H1 (cell line): Measurements from ENCODE around the gene HOXB4. TPM values are rescaled to one million over a fixed set of nuclear protein-coding genes. Genes with fewer than 3 reads are reported as not detected.
A peak's percentile ranks its signal among the peaks of the same experiment; 100 is the strongest.

Experiments used
- CTCF ChIA-PET: fragments of 300-600 bp; sonication (Branson Sonifier 250); formaldehyde crosslinking; loops from one replicate; lab custom pipeline; 2021; ENCODE audit not compliant: partially characterized antibody; lab: Charles Lee
- POLR2A ChIA-PET: fragments of 300-600 bp; sonication (Branson Sonifier 250); formaldehyde crosslinking; loops from one replicate; lab custom pipeline; 2021; ENCODE audit warnings: inconsistent platforms; ENCODE audit not compliant: partially characterized antibody; lab: Charles Lee
- DNase-seq, 2 experiments: peaks; one replicate each; pipeline versions ENCODE4 v3.0.0 to v3.0.0-alpha.2; 2010 to 2022; ENCODE audit warnings: low spot score in 2 of 2, low read depth in 1 of 2, mixed read lengths in 1 of 2
- FAIRE-seq: peaks from 2 replicates; lab custom pipeline; 2011; peaks lifted over from hg19 to GRCh38; lab: Jason Lieb, UNC
- H2AFZ ChIP-seq: 2 replicates; pipeline ENCODE4 v1.8.1; 2012; ENCODE audit warnings: low read length, inconsistent platforms
- H2AK5ac ChIP-seq: 2 replicates; pipeline ENCODE4 v1.6.1; 2013; ENCODE audit warnings: low read depth, low read length
- H2BK120ac ChIP-seq: replicated peaks from 2 replicates; pipeline ENCODE3; 2013; ENCODE audit warnings: low read depth, low read length, inconsistent platforms
- H2BK12ac ChIP-seq: 2 replicates; pipeline ENCODE4 v1.6.1; 2013; ENCODE audit warnings: low read depth, low read length
- H2BK15ac ChIP-seq: 2 replicates; pipeline ENCODE4 v1.6.1; 2013; ENCODE audit warnings: low read length
- H2BK20ac ChIP-seq: 2 replicates; pipeline ENCODE4 v1.6.1; 2013; ENCODE audit warnings: low read length
- H2BK5ac ChIP-seq: 2 replicates; pipeline ENCODE4 v1.6.1; 2013; ENCODE audit warnings: low read depth, low read length
- H3K14ac ChIP-seq: 2 replicates; pipeline ENCODE4 v1.6.1; 2013; ENCODE audit warnings: inconsistent platforms; ENCODE audit not compliant: insufficient read length
- H3K18ac ChIP-seq: 2 replicates; pipeline ENCODE4 v1.6.1; 2013; ENCODE audit warnings: low read length; ENCODE audit errors: extremely low read depth
- H3K23ac ChIP-seq: 2 replicates; pipeline ENCODE4 v1.6.1; 2013; ENCODE audit warnings: inconsistent platforms; ENCODE audit not compliant: insufficient read length
- H3K23me2 ChIP-seq: 2 replicates; pipeline ENCODE4 v1.6.1; 2013; ENCODE audit warnings: low read depth, low read length
- H3K27ac ChIP-seq: 2 replicates; pipeline ENCODE4 v1.6.1; 2011; ENCODE audit warnings: low read depth, low read length, inconsistent platforms
- H3K27me3 ChIP-seq, 4 experiments: replicated peaks in 1 of 4; 1 replicate in 1 of 4; 2 replicates in 3 of 4; pipeline versions ENCODE4 v1.6.1 to v1.8.1; 2011 to 2013; ENCODE audit warnings: low read length in 3 of 4, mild to moderate bottlenecking in 3 of 4, inconsistent platforms in 2 of 4, mixed read lengths in 2 of 4, moderate library complexity in 1 of 4; ENCODE audit not compliant: control insufficient read depth in 3 of 4, insufficient read depth in 3 of 4; ENCODE audit errors: extremely low read depth in 1 of 4
- H3K36me3 ChIP-seq, 4 experiments: 2 replicates each; pipeline versions ENCODE4 v1.6.1 to v1.8.1; 2011 to 2013; ENCODE audit warnings: mild to moderate bottlenecking in 4 of 4, low read length in 3 of 4, moderate library complexity in 2 of 4, control low read depth in 1 of 4, inconsistent platforms in 1 of 4; ENCODE audit not compliant: insufficient read depth in 4 of 4, control insufficient read depth in 2 of 4
- H3K4ac ChIP-seq: replicated peaks from 2 replicates; pipeline ENCODE3; 2013; ENCODE audit warnings: low read length, low read depth, mixed read lengths, inconsistent platforms; ENCODE audit not compliant: insufficient read length
- H3K4me1 ChIP-seq, 4 experiments: replicated peaks in 1 of 4; 1 replicate in 1 of 4; 2 replicates in 3 of 4; pipeline versions ENCODE4 v1.6.1 to v1.8.1; 2011 to 2013; ENCODE audit warnings: low read length in 3 of 4, inconsistent platforms in 2 of 4, mixed read lengths in 1 of 4; ENCODE audit not compliant: insufficient read depth in 4 of 4, control insufficient read depth in 3 of 4
- H3K4me2 ChIP-seq, 2 experiments: 2 replicates each; pipeline versions ENCODE4 v1.6.1 to v1.8.1; 2011 to 2013; ENCODE audit warnings: low read depth in 2 of 2, low read length in 2 of 2, control low read depth in 1 of 2, inconsistent platforms in 1 of 2, mild to moderate bottlenecking in 1 of 2; ENCODE audit not compliant: insufficient read depth in 1 of 2
- H3K4me3 ChIP-seq, 4 experiments: fragments of 200-600, 300-600 bp in 1 of 4; sonication (generic), shearing (Covaris generic), sonication (Bioruptor Twin) in 1 of 4; 2 replicates each; pipeline versions ENCODE4 v1.5.1 to v1.8.1; 2011 to 2016; ENCODE audit warnings: low read length in 4 of 4, low read depth in 3 of 4, control low read depth in 2 of 4, inconsistent platforms in 2 of 4, mild to moderate bottlenecking in 2 of 4, mixed read lengths in 1 of 4, moderate library complexity in 1 of 4; ENCODE audit not compliant: insufficient read depth in 2 of 4; ENCODE audit errors: extremely low read depth in 1 of 4
- H3K56ac ChIP-seq: replicated peaks from 2 replicates; pipeline ENCODE3; 2013; ENCODE audit warnings: low read depth, mild to moderate bottlenecking, mixed read lengths, low read length, inconsistent platforms; ENCODE audit not compliant: insufficient read length
- H3K79me1 ChIP-seq: 2 replicates; pipeline ENCODE4 v1.6.1; 2013; ENCODE audit warnings: low read depth, low read length, control low read depth
- H3K79me2 ChIP-seq, 2 experiments: 2 replicates each; pipeline versions ENCODE4 v1.6.1 to v1.8.1; 2012 to 2013; ENCODE audit warnings: low read length in 2 of 2, mild to moderate bottlenecking in 2 of 2, inconsistent platforms in 1 of 2; ENCODE audit not compliant: insufficient read depth in 2 of 2, control insufficient read depth in 1 of 2
- H3K9ac ChIP-seq, 4 experiments: replicated peaks in 1 of 4; 1 replicate in 1 of 4; 2 replicates in 3 of 4; pipeline versions ENCODE4 v1.6.1 to v1.8.1; 2011 to 2013; ENCODE audit warnings: low read depth in 3 of 4, low read length in 3 of 4, control low read depth in 2 of 4, mild to moderate bottlenecking in 2 of 4, moderate library complexity in 2 of 4, inconsistent platforms in 1 of 4; ENCODE audit errors: extremely low read depth in 1 of 4
- H3K9me3 ChIP-seq, 2 experiments: 2 replicates each; pipeline versions ENCODE4 v1.6.1 to v1.8.1; 2012 to 2013; ENCODE audit warnings: mild to moderate bottlenecking in 2 of 2, moderate library complexity in 2 of 2, control low read depth in 1 of 2, inconsistent platforms in 1 of 2, low read depth in 1 of 2, low read length in 1 of 2, mixed read lengths in 1 of 2; ENCODE audit not compliant: insufficient read depth in 2 of 2
- H4K20me1 ChIP-seq, 2 experiments: replicated peaks in 1 of 2; 2 replicates each; pipeline versions ENCODE3 to v1.8.1; 2011 to 2013; ENCODE audit warnings: inconsistent platforms in 2 of 2, low read length in 2 of 2, mild to moderate bottlenecking in 1 of 2; ENCODE audit not compliant: insufficient read depth in 2 of 2, control insufficient read depth in 1 of 2
- H4K5ac ChIP-seq: 2 replicates; pipeline ENCODE4 v1.6.1; 2013; ENCODE audit warnings: low read length, low read depth, mixed read lengths, inconsistent platforms; ENCODE audit not compliant: insufficient read length
- H4K8ac ChIP-seq: 2 replicates; pipeline ENCODE4 v1.8.0; 2013; ENCODE audit warnings: mild to moderate bottlenecking, moderate library complexity, low read length, inconsistent platforms; ENCODE audit not compliant: insufficient read depth; ENCODE audit errors: extremely low read depth
- H4K91ac ChIP-seq: replicated peaks from 2 replicates; pipeline ENCODE3; 2013; ENCODE audit warnings: low read length, mixed read lengths, inconsistent platforms; ENCODE audit not compliant: insufficient read length
- ASH2L ChIP-seq: fragments of 200-600, 300-600 bp; sonication (generic); IDR thresholded peaks from one replicate; pipeline ENCODE4 v1.7.1; 2017; ENCODE audit warnings: low read length
- EZH2 ChIP-seq: fragments of 200-600 bp; sonication (generic); IDR thresholded peaks from 2 replicates; pipeline ENCODE4 v1.7.1; 2012; ENCODE audit warnings: low read depth, mild to moderate bottlenecking, moderate library complexity, low read length, inconsistent platforms; ENCODE audit not compliant: severe bottlenecking
- NRF1 ChIP-seq: IDR thresholded peaks from 2 replicates; pipeline ENCODE4 v1.6.1; 2011; ENCODE audit warnings: mild to moderate bottlenecking, low read depth, low read length, improper control_type of control experiment
- RBBP5 ChIP-seq: IDR thresholded peaks from 2 replicates; pipeline ENCODE4 v1.7.1; 2012; ENCODE audit warnings: low read depth, mild to moderate bottlenecking, inconsistent platforms, low read length, moderate library complexity, borderline replicate concordance
- RNF2 ChIP-seq: fragments of 200-900, 300-1000 bp; sonication (generic); IDR thresholded peaks from 2 replicates; pipeline ENCODE4 v1.7.1; 2016; ENCODE audit warnings: borderline replicate concordance, low read depth, mild to moderate bottlenecking, antibody characterized with exemption, low read length; ENCODE audit not compliant: poor library complexity, severe bottlenecking; ENCODE audit errors: missing control alignments
- RXRA ChIP-seq: IDR thresholded peaks from 2 replicates; pipeline ENCODE4 v1.6.1; 2011; ENCODE audit warnings: low read depth, mild to moderate bottlenecking, low read length, moderate library complexity; ENCODE audit not compliant: insufficient read depth
- SAP30 ChIP-seq: fragments of 300-600 bp; sonication (generic); IDR thresholded peaks from 2 replicates; pipeline ENCODE4 v1.7.1; 2012; ENCODE audit warnings: low read length, moderate library complexity, mild to moderate bottlenecking, inconsistent platforms; ENCODE audit not compliant: insufficient read depth, insufficient replicate concordance
- SUZ12 ChIP-seq: fragments of 200-600 bp; sonication (generic); IDR thresholded peaks from 2 replicates; pipeline ENCODE4 v1.6.1; 2012; ENCODE audit warnings: mild to moderate bottlenecking, inconsistent platforms, low read length, moderate library complexity, mixed read lengths
- TEAD4 ChIP-seq: IDR thresholded peaks from 2 replicates; pipeline ENCODE4 v1.6.1; 2012; ENCODE audit warnings: low read depth, low read length, inconsistent platforms, mixed read lengths
- WGBS, 2 experiments: shearing (Covaris generic) in 1 of 2; methylation state at CpG; one replicate each; pipeline versions ENCODE4 v1.1.6 to v1.1.7; 2013 to 2015; ENCODE audit warnings: low lambda C conversion rate in 2 of 2, mixed read lengths in 2 of 2, inconsistent platforms in 1 of 2, low coverage in 1 of 2, missing lambda C conversion rate in 1 of 2; ENCODE audit not compliant: insufficient replicate concordance in 2 of 2, insufficient coverage in 1 of 2, insufficient read length in 1 of 2; ENCODE audit errors: extremely low coverage in 1 of 2, missing lambda C conversion rate in 1 of 2; 5-methylcytosine and 5-hydroxymethylcytosine counted together
- polyA plus RNA-seq, 7 experiments: library from polyadenylated mRNA; depleted of rRNA in 3 of 7; stranded (reverse) in 5 of 7; unstranded in 2 of 7; fragments of >200 nt in 5 of 7; fragments of 200-250 nt in 2 of 7; gene quantifications; 1 replicate in 5 of 7; 2 replicates in 1 of 7; 4 replicates in 1 of 7; pipeline versions ENCODE4 v1.2.1 to v1.2.3, GENCODE V29; 2011 to 2013; ENCODE audit warnings: missing spikeins in 2 of 7, mixed read lengths in 2 of 7
- total RNA-seq: library from RNA; stranded (reverse); fragmentation: NEBNext Ultra II Directional; extraction: Animal tissue kit (Norgen Biotek cat#: 25700); gene quantifications from 2 replicates; pipeline ENCODE4 v1.2.1, GENCODE V29; 2021

The HOXB4 gene
- total and polyA plus RNA-seq, 2 of the 8 experiments (the other 6 are each of a cell fraction or from before 2014, with no cell fraction given), result not detected

- Histone ChIP-seq H3K79me1 (no peaks in the 10 kb centered on the region), H2BK15ac (no peak overlapping the region), H4K8ac (no peak overlapping the region), H3K27ac (no peak overlapping the region), H3K36me3 (peaks cover 0 to 3% (median 0%) of the 10 kb centered on the region in 4 experiments; a peak in 1 of 8 replicates), H3K14ac (no peak overlapping the region), H2BK5ac (no peak overlapping the region), H3K23ac (no peak overlapping the region), H2BK12ac (no peak overlapping the region), H3K18ac (no peak overlapping the region), H3K56ac (no peak overlapping the region), H2AFZ (no peak overlapping the region), H2BK120ac (no peak overlapping the region), H3K9me3 (no peaks in the 10 kb centered on the region), H3K9ac (no peak overlapping the region), H3K79me2 (no peaks in the 10 kb centered on the region), H3K4me3 (no peak overlapping the region), H2AK5ac (no peak overlapping the region), H3K4me2 (no peak overlapping the region), H3K4me1 (peaks cover 0 to 3% (median 0%) of the 10 kb centered on the region in 4 experiments; a peak in 2 of 7 replicates)
- DNase-seq, result no peak
- TF ChIP-seq ASH2L (no peak), SUZ12 (peak; percentile 72; the same call in 1 of the 2 replicates), RXRA (no peak), SAP30 (no peak), EZH2 (peak; percentile 79), RNF2 (peak; percentile 76), RBBP5 (no peak), TEAD4 (0 out of 2 replicates have a peak, but pooled peaks have one; percentile 16), NRF1 (no peak)
- TF ChIP-seq, all 59 proteins: peak for 4
- no peak overlapping the region for H2BK20ac ChIP-seq
- H3K27me3 ChIP-seq, result peaks cover 97 to 100% (median 99%) of the 10 kb centered on the region in 4 experiments
- H4K5ac ChIP-seq, result no peak overlapping the region
- no peak overlapping the region for H4K91ac ChIP-seq
- H4K20me1 ChIP-seq, result peaks cover 25 to 55% of the 10 kb centered on the region in 2 experiments
- ChIA-PET CTCF (interaction anchor here (0.6 to 0.9 kb wide), 3 partner anchors 67 to 720 kb away, joined by 3 read pairs; no protein-coding TSS in a partner anchor), POLR2A (no interaction called here)
- no peak for FAIRE-seq
- H3K4ac ChIP-seq, result no peak overlapping the region
- WGBS, 2 experiments, result 6% methylated on average over 16 of the region's 21 CpGs; no CpG with 5 or more reads in 1 of the 2 experiments
- H3K23me2 ChIP-seq, result no peaks in the 10 kb centered on the region; the same call in 1 of the 2 replicates
Observed at GRCh38 chr17:48603959-48604769, 26.0 kb upstream of the HOXB4 start.
